ENCODE results near the gene PCYT1A. TPM values are rescaled to one million over a fixed set of nuclear protein-coding genes. Genes with fewer than 3 reads are reported as not detected.
"Not testable (repeated sequence)": the region's sequence is repeated elsewhere in the genome, so short reads cannot be mapped to it uniquely, and the experiment has no call there.

PCYT1A gene
- total and polyA plus RNA-seq, 2 donors: 18.9 to 23.3 TPM

- not testable (repeated sequence) for H3K36me3 ChIP-seq (ENCODE audit: control insufficient read depth in 2 of 2, insufficient read depth in 2 of 2, low read length in 1 of 2); H3K27me3 ChIP-seq (ENCODE audit: control insufficient read depth in 2 of 2, insufficient read depth in 1 of 2, low read length in 1 of 2); DNase-seq (ENCODE audit: low read depth in 6 of 9, low spot score in 9 of 9); H3K4me3 ChIP-seq (ENCODE audit: low read length in 2 of 2); H3K27ac ChIP-seq (ENCODE audit: low read depth in 1 of 2, low read length in 1 of 2); H3K9me3 ChIP-seq (ENCODE audit: control insufficient read depth in 2 of 2, insufficient read depth in 1 of 2, low read length in 1 of 2)
- WGBS: 97% methylated on average over 4 of the region's 4 CpGs
- peaks cover 29 to 83% of the 10 kb centered on the region in 2 donors for H3K4me1 ChIP-seq (ENCODE audit: control insufficient read depth in 2 of 2, insufficient read depth in 2 of 2, low read length in 2 of 2)
Observed at GRCh38 chr3:196184169-196184432, 103.4 kb downstream of the PCYT1A start.

GRCh38 chr3:196181127-196181546 is 106.4 kb downstream of the PCYT1A start:
- no peaks in the 10 kb centered on the region for H3K27me3 ChIP-seq (ENCODE audit: control insufficient read depth in 2 of 2, insufficient read depth in 1 of 2, low read length in 1 of 2)

GRCh38 chr3:196180346-196180745 is 107.2 kb downstream of the PCYT1A start:
- Histone ChIP-seq H3K27ac (ENCODE audit: low read depth in 1 of 2, low read length in 1 of 2) (peak overlapping the region; percentile 98 to 99), H3K27me3 (ENCODE audit: control insufficient read depth in 2 of 2, insufficient read depth in 1 of 2, low read length in 1 of 2) (no peaks in the 10 kb centered on the region)
- 83% methylated on average over 9 of the region's 9 CpGs for WGBS

More at GRCh38 chr3:196181127-196181546, 106.4 kb downstream of the PCYT1A start:
- H3K36me3 ChIP-seq (ENCODE audit: control insufficient read depth in 2 of 2, insufficient read depth in 2 of 2, low read length in 1 of 2): peaks cover 0 to 2% of the 10 kb centered on the region in 2 donors
- no peak overlapping the region for H3K4me3 ChIP-seq (ENCODE audit: low read length in 2 of 2)
- 62% methylated on average over 10 of the region's 10 CpGs for WGBS
- H3K9me3 ChIP-seq (ENCODE audit: control insufficient read depth in 2 of 2, insufficient read depth in 1 of 2, low read length in 1 of 2): peaks cover 0 to 16% of the 10 kb centered on the region in 2 donors
- peaks cover 19 to 64% of the 10 kb centered on the region in 2 donors for H3K4me1 ChIP-seq (ENCODE audit: control insufficient read depth in 2 of 2, insufficient read depth in 2 of 2, low read length in 2 of 2)
- peak in 3 of 9 donors; percentile 29 to 60 (median 37) for DNase-seq (ENCODE audit: low read depth in 6 of 9, low spot score in 9 of 9)
- H3K27ac ChIP-seq (ENCODE audit: low read depth in 1 of 2, low read length in 1 of 2): peak overlapping the region in 1 of 2 donors; percentile 98

More at GRCh38 chr3:196180346-196180745, 107.2 kb downstream of the PCYT1A start:
- H3K36me3 ChIP-seq (ENCODE audit: control insufficient read depth in 2 of 2, insufficient read depth in 2 of 2, low read length in 1 of 2): peaks cover 0 to 2% of the 10 kb centered on the region in 2 donors
- peaks cover 0 to 15% of the 10 kb centered on the region in 2 donors for H3K9me3 ChIP-seq (ENCODE audit: control insufficient read depth in 2 of 2, insufficient read depth in 1 of 2, low read length in 1 of 2)
- H3K4me3 ChIP-seq (ENCODE audit: low read length in 2 of 2): peak overlapping the region; percentile 23 to 38
- no peak for DNase-seq (ENCODE audit: low read depth in 6 of 9, low spot score in 9 of 9)
- H3K4me1 ChIP-seq (ENCODE audit: control insufficient read depth in 2 of 2, insufficient read depth in 2 of 2, low read length in 2 of 2): peaks cover 19 to 62% of the 10 kb centered on the region in 2 donors

Other genes with a start within 250 kb of the PCYT1A start
- gene TFRC, start 205.6 kb downstream of the PCYT1A start, total RNA-seq: 48.2 TPM
- gene TFRC, start 205.6 kb downstream of the PCYT1A start, polyA plus RNA-seq: 32.0 TPM
- gene ZDHHC19, start 76.3 kb downstream of the PCYT1A start, total RNA-seq: 0.19 TPM
- gene ZDHHC19, start 76.3 kb downstream of the PCYT1A start, polyA plus RNA-seq: 0.68 TPM
- gene SLC51A, start 71.2 kb downstream of the PCYT1A start, total RNA-seq: 0.66 TPM
- gene SLC51A, start 71.2 kb downstream of the PCYT1A start, polyA plus RNA-seq: 2.1 TPM
- 23.9 TPM for gene DYNLT2B, start 30.5 kb upstream of the PCYT1A start, total RNA-seq
- 41.0 TPM for gene DYNLT2B, start 30.5 kb upstream of the PCYT1A start, polyA plus RNA-seq
- gene TM4SF19, start 50.7 kb upstream of the PCYT1A start, total RNA-seq: 0.05 TPM
- gene TM4SF19, start 50.7 kb upstream of the PCYT1A start, polyA plus RNA-seq: 0.46 TPM
- 10.9 TPM for gene UBXN7, start 144.7 kb upstream of the PCYT1A start, total RNA-seq
- 20.7 TPM for gene UBXN7, start 144.7 kb upstream of the PCYT1A start, polyA plus RNA-seq
- gene RNF168, start 216.0 kb upstream of the PCYT1A start, total RNA-seq: 15.9 TPM
- gene RNF168, start 216.0 kb upstream of the PCYT1A start, polyA plus RNA-seq: 8.4 TPM
- gene SMCO1, start 227.6 kb upstream of the PCYT1A start, total RNA-seq: not detected
- gene SMCO1, start 227.6 kb upstream of the PCYT1A start, polyA plus RNA-seq: 0.02 TPM

All from thymus (tissue), 11 donors.